Fibroblast of skin of left quadriceps (primary cell): Measurements from ENCODE around the gene CFAP161.
"Not testable (repeated sequence)": the region's sequence is repeated elsewhere in the genome, so short reads cannot be mapped to it uniquely, and the experiment has no call there.

ENCODE experiments used
- DNase-seq, 2 experiments: peaks; one replicate each; pipeline ENCODE4 v3.0.0-alpha.2; 2013; ENCODE audit warnings: low read depth in 2 of 2

CFAP161 gene

GRCh38 chr15:81157195-81157938 lies 23.3 kb downstream of the CFAP161 start:
- peak in 1 of 2 experiments; percentile 14 for DNase-seq

DNA sequence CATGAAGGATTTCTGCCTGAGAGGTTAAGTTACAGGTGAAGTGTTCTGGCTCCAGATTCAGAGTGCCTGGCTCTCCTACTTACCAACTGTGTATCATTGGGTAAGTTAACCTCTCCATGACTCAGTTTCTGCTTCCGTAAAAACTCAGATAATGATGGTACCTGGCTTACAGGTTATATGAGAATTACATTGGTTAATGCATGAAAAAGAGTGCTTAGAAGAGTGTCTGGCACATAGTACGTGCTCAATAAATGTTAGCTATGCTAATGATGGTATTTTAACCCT lies 23.8 kb downstream of the CFAP161 start:
- no peak for DNase-seq

DNA sequence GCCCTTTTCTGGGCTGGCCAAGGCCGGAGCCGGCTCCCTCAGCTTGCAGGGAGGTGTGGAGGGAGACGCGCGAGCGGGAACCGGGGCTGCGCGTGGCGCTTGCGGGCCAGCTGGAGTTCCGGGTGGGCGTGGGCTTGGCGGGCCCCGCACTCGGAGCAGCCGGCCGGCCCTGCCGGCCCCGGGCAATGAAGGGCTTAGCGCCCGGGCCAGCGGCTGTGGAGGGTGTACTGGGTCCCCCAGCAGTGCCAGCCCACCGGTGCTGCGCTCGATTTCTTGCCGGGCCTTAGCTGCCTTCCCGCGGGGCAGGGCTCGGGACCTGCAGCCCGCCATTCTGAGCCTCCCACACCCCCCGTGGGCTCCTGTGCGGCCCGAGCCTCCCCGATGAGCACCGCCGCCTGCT lies 24.5 kb downstream of the CFAP161 start:
- not testable (repeated sequence) for DNase-seq

DNA sequence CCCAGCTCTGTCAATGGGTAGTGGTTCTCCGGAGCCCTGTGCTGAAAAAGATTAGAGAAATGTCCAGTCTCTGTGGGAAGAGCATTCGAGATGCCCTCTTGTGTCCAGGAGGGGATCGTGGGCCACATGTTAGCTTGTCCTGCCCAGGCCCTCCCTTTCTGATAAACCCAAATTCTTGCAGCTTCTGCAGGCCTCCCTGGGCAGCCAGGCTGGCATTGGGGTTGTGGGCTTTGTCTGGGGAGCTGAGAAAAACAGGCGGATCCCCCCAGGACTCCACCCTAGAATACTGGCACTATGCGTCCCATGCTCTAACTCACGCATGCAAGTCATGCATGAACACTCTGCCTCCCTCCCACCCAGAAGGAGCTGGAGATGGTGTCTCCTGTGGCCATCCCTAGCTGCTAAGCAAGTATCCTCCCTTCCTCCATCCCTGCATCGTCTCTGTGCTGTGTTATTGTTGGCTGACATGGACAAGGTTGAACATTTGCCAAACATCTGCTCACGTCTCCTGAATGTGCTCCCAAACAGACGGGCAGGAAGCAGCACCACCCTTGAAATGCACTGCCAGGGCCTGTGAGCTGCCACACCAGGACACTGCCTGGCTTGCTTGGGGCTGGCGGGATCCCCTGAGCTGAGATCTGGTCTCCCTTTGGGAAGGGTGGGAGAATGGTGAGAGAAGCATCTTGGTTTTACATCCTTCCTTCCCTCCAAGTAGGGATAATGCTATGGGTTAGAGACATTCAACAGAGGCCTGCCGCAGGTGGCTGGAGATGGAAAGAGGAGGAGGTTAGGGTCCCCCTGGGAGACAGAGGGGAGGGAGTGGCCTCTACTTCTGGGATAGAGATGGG lies 26.5 kb downstream of the CFAP161 start:
- DNase-seq, result peak; percentile 83 to 85

GRCh38 chr15:81161160-81161673 lies 27.1 kb downstream of the CFAP161 start:
- no peak for DNase-seq

DNA sequence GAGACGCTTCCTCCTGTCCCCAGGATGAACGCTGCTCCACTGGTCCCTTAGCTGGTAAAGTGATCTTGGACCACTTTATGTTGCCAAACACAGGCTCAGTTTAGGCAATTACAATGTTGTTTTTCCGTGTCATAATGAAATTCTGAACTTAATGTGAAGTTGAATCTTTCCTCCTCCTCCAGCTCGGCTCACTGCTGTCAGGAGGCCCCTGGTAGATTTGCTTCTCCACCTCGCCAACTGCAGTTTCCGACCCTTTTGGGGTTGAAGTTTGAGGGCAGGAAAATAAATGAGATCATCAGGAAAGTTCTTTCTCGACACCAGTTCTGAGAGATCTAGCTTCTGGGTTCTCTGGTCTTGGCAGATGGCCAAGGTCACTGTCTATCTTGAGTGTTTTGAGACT lies 27.8 kb downstream of the CFAP161 start:
- no peak for DNase-seq

- peak; percentile 58 to 63 for DNase-seq
These were observed 30.1 kb downstream of the CFAP161 start for GRCh38 chr15:81163961-81164800.

DNA sequence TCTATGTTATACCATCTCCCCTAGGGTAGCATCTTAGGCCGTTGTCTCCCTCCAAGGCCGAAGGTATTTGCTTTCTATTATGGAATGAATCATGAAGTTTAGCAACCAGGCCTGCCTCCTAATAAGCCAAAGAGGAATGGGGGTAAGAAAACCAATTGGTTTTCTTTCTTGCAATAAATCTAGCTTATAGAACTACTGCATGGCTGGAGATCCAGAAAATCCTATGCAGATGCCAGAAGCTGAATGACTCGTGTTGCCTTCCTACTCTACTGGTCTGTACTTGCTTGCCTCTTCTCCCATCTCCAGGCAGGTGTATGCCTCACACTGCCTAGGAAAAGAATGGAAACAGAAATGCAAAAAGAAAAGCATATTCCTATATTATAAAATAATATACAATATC lies 31.5 kb downstream of the CFAP161 start:
- DNase-seq, result no peak

GRCh38 chr15:81166636-81167305 lies 32.7 kb downstream of the CFAP161 start:
- no peak for DNase-seq

DNA sequence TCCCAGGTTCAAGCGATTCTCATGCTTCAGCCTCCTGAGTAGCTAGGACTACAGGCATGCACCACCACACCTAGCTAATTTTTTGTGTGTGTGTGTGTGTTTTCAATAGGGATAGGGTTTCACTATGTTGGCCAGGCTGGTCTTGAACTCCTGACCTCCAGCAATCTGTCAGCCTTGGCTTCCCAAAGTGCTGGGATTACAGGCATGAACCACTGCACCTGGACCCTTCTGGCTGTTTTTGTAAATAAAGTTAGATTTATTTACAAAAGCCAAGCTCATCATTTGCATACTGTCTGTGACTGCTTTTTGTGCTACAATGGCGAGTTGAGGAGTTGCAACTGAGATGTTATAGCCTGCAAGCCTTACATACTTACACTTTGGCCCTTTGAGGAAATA lies 34.1 kb downstream of the CFAP161 start:
- no peak for DNase-seq

DNA sequence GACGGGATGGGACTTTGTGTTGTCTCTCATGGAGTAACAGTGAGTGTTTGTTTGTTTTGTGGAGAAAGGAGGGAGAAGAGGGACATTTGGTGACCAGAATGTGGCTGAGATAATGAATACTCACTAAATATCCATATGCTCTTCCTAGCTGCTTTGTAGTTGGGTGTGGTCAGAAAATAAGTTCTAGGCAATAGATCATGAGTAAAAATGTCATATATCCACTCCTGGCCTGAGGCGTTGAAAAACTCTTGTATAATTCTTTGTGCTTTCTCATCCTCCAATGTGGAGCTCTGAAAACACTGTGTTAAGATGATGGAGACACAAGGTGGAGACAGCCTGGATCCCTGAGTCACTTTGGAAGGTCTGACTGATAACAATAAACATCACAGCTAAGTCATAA lies 34.6 kb downstream of the CFAP161 start:
- no peak for DNase-seq

DNA sequence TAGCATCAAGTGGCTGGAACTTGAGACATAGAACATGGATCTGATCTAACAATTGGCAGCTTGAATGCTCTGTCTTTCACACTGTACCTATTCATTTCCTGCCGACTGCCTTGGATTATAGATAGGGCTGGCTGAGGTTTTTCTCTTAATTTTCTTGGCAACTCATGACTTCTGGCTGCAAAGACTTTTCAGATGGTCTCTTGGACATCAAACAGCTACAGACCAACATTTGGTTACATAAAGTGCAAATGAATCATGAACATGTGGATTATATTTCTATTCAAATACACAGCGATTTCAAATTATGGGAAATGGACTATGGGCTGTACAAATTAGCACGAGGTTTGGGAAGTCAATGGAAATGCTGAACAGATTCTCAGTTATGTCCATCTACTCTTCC lies 36.4 kb downstream of the CFAP161 start:
- no peak for DNase-seq

DNA sequence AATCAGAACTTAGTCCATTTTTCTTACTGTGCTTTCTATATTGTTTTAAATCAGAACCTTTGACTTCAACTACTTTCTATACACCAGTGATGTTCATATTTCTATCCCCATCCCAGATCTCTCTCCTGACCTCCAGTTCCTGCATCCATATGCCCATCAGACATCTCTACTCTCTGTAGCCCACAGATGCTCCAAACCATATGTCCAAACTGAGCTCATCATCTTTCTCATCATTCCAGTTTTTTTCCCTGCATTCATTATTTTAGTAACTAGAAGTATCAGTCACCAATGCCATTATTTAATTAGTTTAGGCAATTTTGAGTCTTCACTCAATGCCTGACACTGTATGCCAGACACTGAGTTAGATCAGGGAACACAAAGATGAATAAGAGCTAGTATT lies 37.2 kb downstream of the CFAP161 start:
- DNase-seq, result no peak

GRCh38 chr15:81174125-81174791 lies 40.2 kb downstream of the CFAP161 start:
- DNase-seq, result no peak

GRCh38 chr15:81174792-81175327 lies 40.8 kb downstream of the CFAP161 start:
- no peak for DNase-seq

- no peak for DNase-seq
These were observed 41.4 kb downstream of the CFAP161 start for GRCh38 chr15:81175496-81175895.

- DNase-seq, result no peak
These were observed 42.3 kb downstream of the CFAP161 start for GRCh38 chr15:81176291-81176893.

- DNase-seq, result no peak
These were observed 44.3 kb downstream of the CFAP161 start for GRCh38 chr15:81178365-81178764.

GRCh38 chr15:81181220-81181619 lies 47.1 kb downstream of the CFAP161 start:
- no peak for DNase-seq

DNA sequence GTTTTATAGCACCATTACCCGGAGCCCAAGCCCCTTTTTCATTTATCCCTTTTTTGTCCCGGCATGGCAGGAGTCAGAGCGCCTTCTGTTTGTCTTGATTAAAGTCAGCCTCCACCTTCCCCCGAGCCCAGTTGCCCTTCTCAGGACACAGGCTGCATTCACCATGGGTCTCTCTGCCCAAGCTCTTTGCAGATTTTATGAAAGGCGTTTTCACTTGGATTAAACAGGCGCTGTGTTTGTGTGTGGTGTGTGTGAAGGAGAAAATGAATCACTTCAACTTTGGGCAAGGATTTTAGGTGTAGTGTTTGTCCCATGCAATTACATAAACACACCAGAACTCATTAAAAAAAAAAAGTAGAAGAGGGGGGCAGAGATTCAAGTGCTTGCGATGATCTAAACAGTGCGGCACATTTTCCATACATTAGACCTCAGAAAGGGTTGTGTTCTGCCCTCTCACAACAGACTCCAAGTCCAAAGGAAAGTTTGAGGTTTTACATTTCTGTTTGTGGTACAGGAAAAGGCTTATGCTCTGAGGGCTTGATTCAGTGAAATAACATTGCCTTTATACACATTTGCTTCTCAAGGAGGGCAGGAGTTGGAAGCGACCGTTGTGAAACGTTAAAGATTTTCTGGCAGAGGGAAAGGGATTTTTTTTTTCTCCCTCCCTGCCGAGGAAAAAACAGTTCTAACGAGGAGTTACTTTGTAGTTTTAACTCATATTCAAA lies 48.1 kb downstream of the CFAP161 start:
- no peak for DNase-seq
